DMS79 (cell line): Measurements from ENCODE around the gene RFX3.

ENCODE experiments used
- DNase-seq: peaks from one replicate; lab custom pipeline; 2025; lab: John Stamatoyannopoulos, UW

RFX3 gene

GRCh38 chr9:3513265-3513818, 12.5 kb downstream of the RFX3 start:
- DNase-seq = no peak

GRCh38 chr9:3511551-3511950, 14.2 kb downstream of the RFX3 start:
- DNase-seq = no peak

GRCh38 chr9:3510796-3511195, 15.0 kb downstream of the RFX3 start:
- DNase-seq = no peak

GRCh38 chr9:3509926-3510325, 15.9 kb downstream of the RFX3 start:
- DNase-seq = no peak

- DNase-seq = peak; percentile 34
Measured at GRCh38 chr9:3508521-3509291, 17.1 kb downstream of the RFX3 start.

GRCh38 chr9:3508078-3508431, 17.7 kb downstream of the RFX3 start:
- DNase-seq = no peak

GRCh38 chr9:3507395-3508077, 18.3 kb downstream of the RFX3 start:
- no peak for DNase-seq

- no peak for DNase-seq
Measured at GRCh38 chr9:3506164-3506563, 19.6 kb downstream of the RFX3 start.

- no peak for DNase-seq
Measured at GRCh38 chr9:3502560-3503398, 23.0 kb downstream of the RFX3 start.

- DNase-seq = no peak
Measured at GRCh38 chr9:3500044-3500443, 25.8 kb downstream of the RFX3 start.

GRCh38 chr9:3498691-3499090, 27.1 kb downstream of the RFX3 start:
- DNase-seq = no peak

GRCh38 chr9:3497857-3498256, 27.9 kb downstream of the RFX3 start:
- DNase-seq = no peak

- DNase-seq = no peak
Measured at GRCh38 chr9:3497401-3497800, 28.4 kb downstream of the RFX3 start.

GRCh38 chr9:3495855-3496254, 29.9 kb downstream of the RFX3 start:
- no peak for DNase-seq

GRCh38 chr9:3492214-3492613, 33.6 kb downstream of the RFX3 start:
- DNase-seq = no peak

GRCh38 chr9:3491450-3491849, 34.4 kb downstream of the RFX3 start:
- no peak for DNase-seq

GRCh38 chr9:3490957-3491356, 34.8 kb downstream of the RFX3 start:
- no peak for DNase-seq

- no peak for DNase-seq
Measured at GRCh38 chr9:3482578-3482977, 43.2 kb downstream of the RFX3 start.

GRCh38 chr9:3480353-3480655, 45.5 kb downstream of the RFX3 start:
- DNase-seq = no peak

GRCh38 chr9:3479514-3480352, 46.1 kb downstream of the RFX3 start:
- DNase-seq = no peak

GRCh38 chr9:3478549-3478953, 47.2 kb downstream of the RFX3 start:
- DNase-seq = no peak
